ENCODE results near the gene LATS1. TPM values are rescaled to one million over a fixed set of nuclear protein-coding genes. Genes with fewer than 3 reads are reported as not detected.

LATS1 gene
- total RNA-seq (ENCODE audit: low replicate concordance): 10.1 and 33.4 TPM in 2 replicates

DNA sequence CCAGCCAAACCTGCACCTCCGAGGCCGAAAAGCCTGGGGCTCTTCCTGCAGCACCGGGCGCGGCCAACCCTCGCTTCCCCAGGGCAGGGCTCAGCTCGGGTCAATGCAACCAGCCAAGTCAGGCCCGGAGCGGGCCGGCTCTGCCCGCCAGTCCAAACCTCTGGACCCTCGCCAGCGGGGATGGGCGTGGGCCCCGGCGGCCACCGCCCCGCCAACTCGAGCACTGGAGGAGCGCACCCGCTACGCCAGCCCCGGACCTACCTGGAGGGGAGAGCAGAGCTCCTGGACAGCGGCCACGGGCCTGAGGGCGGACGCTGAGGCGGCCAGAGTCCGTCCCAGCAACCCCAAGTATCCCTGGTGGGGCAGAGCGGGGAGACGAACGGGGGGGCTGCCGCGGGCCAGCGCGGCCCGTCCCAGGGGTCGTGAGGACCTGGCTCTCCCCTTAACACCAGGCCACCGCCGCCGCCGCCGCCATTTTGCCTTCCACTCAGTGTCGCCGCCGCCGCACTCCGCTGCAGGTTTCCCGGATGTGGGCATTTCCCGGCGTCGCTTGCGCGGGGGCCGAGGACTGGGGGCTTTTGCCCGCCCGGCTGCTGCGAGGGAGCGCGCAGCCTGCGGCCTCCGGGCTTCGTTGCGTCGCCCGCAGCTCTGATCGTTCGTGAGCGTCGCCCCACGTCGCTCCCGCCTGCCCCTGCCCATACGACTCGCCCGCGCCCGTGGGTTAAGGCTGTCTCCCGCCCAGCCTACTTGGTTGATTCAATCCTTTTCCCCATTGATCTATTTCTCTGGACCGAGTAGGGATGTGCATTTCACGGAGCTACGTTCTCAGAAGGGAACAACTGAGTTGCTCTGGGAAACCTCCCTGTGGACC is at the start of gene LATS1:
Gene LATS1, minus strand, starts transcription at position 514 of the 871 bp plus-strand sequence. CDS start 15,975 bp downstream, outside the sequence.
- DNase-seq (ENCODE audit: low read depth): peak; percentile 87
- H3K4me3 ChIP-seq (ENCODE audit: low read depth, low read length): peak within 1 kb of the TSS; percentile 86
- TF ChIP-seq, protein P1, sequence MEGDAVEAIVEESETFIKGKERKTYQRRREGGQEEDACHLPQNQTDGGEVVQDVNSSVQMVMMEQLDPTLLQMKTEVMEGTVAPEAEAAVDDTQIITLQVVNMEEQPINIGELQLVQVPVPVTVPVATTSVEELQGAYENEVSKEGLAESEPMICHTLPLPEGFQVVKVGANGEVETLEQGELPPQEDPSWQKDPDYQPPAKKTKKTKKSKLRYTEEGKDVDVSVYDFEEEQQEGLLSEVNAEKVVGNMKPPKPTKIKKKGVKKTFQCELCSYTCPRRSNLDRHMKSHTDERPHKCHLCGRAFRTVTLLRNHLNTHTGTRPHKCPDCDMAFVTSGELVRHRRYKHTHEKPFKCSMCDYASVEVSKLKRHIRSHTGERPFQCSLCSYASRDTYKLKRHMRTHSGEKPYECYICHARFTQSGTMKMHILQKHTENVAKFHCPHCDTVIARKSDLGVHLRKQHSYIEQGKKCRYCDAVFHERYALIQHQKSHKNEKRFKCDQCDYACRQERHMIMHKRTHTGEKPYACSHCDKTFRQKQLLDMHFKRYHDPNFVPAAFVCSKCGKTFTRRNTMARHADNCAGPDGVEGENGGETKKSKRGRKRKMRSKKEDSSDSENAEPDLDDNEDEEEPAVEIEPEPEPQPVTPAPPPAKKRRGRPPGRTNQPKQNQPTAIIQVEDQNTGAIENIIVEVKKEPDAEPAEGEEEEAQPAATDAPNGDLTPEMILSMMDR (IDR thresholded peaks at IDR 0.05; ENCODE audit: insufficient read depth, low read length): no peak

DNA sequence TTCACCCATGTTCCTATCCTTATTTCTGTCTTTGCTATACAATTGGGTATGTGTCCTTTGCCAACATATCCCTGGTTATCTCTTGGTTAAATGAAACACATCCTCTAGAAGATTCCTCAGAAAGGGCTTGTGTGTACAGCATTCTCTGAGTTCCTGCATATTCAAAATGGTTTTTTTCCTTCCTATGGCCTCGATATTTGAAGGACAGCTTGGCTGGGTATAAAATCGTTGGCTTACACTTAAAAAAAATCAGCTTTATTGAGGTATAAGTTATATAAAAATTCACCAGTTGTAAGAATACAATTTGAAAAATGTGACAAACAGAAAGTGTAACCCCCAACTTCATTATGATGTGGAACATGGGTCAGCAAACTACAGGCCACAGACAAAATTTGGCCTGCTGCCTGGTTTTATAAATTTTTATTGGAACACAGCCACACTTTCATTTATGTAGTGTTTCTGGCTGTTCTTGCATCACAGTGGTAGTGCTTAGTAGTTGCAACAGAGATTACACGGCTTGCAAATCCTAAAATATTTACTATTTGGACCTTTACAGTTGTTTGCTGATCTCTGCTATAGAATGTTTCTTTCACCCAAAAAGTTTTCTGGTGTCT is 48.4 kb upstream of the LATS1 start:
- peak; percentile 81 for DNase-seq (ENCODE audit: low read depth)
- TF ChIP-seq, protein P1 (IDR thresholded peaks at IDR 0.05; ENCODE audit: insufficient read depth, low read length): no peak
- H3K4me3 ChIP-seq (ENCODE audit: low read depth, low read length): no peak overlapping the region

DNA sequence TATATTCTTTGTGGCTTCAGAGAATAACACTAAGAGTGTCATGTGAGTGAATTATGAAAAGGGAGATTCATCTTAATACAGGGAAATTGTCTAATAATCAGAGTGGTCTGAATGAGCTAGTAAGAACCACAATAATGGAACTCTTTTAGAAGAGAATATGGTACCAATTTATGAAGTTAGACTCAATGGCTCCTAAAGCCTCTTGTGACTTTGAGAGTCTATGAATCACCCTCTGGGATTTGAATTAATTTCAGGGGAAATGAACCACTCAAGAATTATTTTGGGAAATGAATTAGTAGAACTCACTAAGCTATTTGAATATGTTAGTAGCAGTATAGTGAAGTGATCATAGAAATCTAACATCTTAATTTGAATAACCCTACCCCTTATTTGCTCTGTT is 46.0 kb upstream of the LATS1 start:
- TF ChIP-seq, protein P1 (IDR thresholded peaks at IDR 0.05; ENCODE audit: insufficient read depth, low read length): no peak
- DNase-seq (ENCODE audit: low read depth): peak; percentile 8
- H3K4me3 ChIP-seq (ENCODE audit: low read depth, low read length): no peak overlapping the region

DNA sequence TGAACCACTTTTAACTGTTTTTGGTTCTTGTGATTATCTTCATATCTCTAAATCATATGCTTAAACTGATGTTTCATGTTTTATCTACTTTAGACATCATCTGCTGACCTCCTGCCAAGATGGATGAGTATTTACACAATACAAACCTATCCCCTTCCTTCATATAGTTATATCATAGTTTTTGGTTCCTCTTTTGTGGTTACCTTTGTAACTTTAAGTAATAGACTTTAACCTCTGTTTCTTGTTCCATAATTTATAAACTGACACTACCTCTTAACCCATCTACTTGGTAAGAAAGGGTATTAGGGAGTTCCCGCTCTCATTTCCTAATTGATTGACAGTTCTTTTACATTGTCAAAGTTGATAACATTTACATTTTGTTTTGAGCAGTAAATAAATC is 43.5 kb upstream of the LATS1 start:
- DNase-seq (ENCODE audit: low read depth): no peak
- TF ChIP-seq, protein P1 (IDR thresholded peaks at IDR 0.05; ENCODE audit: insufficient read depth, low read length): no peak
- H3K4me3 ChIP-seq (ENCODE audit: low read depth, low read length): no peak overlapping the region

DNA sequence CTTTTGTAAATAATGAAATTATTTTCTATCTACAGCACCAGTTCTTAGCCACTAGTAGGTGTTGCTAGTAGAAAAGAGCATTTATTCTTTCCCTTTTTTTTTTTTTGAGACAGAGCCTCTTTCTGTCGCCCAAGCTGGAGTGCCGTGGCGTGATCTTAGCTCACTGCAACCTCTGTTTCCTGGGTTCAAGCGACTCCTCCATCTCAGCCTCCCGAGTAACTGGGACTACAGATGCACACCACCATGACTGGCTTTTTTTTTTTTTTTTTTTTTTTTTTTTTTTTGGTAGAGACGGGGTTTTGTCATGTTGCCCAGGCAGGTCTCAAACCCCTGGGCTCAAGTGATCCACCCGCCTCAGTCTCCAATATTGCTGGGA is 38.3 kb upstream of the LATS1 start:
- no peak for DNase-seq (ENCODE audit: low read depth)
- H3K4me3 ChIP-seq (ENCODE audit: low read depth, low read length): no peak overlapping the region
- TF ChIP-seq, protein P1 (IDR thresholded peaks at IDR 0.05; ENCODE audit: insufficient read depth, low read length): no peak

DNA sequence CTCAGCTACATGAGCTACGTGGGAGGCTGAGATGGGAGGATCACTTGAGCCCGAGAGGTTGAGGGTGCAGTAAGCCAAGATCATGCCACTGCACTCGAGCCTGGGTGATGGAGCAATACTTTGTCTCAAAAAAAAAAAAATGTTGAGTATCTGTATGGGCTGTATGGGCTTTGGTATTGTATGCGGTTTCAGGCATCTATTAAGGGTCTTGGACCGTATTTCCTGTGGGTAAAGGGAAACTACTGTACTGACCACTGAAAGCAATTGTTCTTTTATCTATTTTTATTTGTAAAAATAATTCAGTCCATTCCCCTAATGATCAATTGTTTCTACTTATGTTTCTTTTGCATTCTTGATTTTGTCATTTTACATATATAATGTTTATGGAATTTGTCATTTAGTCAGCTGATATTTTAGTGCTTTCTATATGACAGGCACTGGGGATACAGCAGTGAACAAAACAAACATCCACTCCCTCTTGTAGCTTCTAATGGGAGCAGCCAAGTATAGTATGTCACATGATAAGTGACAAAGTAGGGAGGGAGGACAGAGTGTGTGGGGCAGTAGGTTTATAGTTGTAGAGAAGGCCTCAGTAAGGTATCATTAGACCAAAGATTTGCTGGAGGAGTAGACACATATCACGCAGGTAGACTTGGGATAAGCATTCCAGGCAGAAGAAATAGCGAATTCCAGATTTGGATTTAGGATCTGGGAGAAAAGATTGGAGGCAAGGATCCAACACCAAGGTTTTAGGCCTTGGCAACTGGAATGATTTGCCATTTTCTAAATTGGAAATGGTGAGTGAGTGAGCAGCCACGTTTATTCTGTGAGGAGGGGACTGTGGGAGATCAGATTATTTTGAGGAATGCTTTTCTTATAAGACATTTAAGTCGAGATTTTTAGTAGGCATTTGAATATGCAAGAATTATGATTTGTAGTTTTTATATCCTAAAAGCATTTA is 37.7 kb upstream of the LATS1 start:
- TF ChIP-seq, protein P1 (IDR thresholded peaks at IDR 0.05; ENCODE audit: insufficient read depth, low read length): no peak
- no peak overlapping the region for H3K4me3 ChIP-seq (ENCODE audit: low read depth, low read length)
- DNase-seq (ENCODE audit: low read depth): no peak
